NOMO-1 (cell line): Measurements from ENCODE around the gene ZNF354B.
"Not testable (repeated sequence)": the region's sequence is repeated elsewhere in the genome, so short reads cannot be mapped to it uniquely, and the experiment has no call there.

ENCODE experiments used
- DNase-seq, 2 experiments: peaks; one replicate each; lab custom pipeline; 2025; ENCODE audit not compliant: unreplicated experiment in 2 of 2; lab: John Stamatoyannopoulos, UW

Gene ZNF354B

GRCh38 chr5:178883115-178883694, 23.5 kb downstream of the ZNF354B start:
- not testable (repeated sequence) for DNase-seq

GRCh38 chr5:178883815-178884430, 24.2 kb downstream of the ZNF354B start:
- no peak for DNase-seq

- no peak for DNase-seq
These were observed 36.1 kb downstream of the ZNF354B start, which contains the start of gene ZFP2 for GRCh38 chr5:178895615-178896571. TSS of gene ZFP2 (plus strand) at chr5:178895913. CDS start at chr5:178931314, 35,401 bp downstream.

- no peak for DNase-seq
These were observed 39.5 kb downstream of the ZNF354B start for GRCh38 chr5:178899289-178899688.

GRCh38 chr5:178902849-178903248, 43.1 kb downstream of the ZNF354B start:
- DNase-seq = no peak

GRCh38 chr5:178931846-178932760, 72.3 kb downstream of the ZNF354B start:
- no peak for DNase-seq
